ENCODE results near the gene SCAPER. TPM values are rescaled to one million over a fixed set of nuclear protein-coding genes. Genes with fewer than 3 reads are reported as not detected.

SCAPER gene
- total RNA-seq, 3 donors from 2014 or later, result 19.5 to 49.8 (median 28.5) TPM

DNA sequence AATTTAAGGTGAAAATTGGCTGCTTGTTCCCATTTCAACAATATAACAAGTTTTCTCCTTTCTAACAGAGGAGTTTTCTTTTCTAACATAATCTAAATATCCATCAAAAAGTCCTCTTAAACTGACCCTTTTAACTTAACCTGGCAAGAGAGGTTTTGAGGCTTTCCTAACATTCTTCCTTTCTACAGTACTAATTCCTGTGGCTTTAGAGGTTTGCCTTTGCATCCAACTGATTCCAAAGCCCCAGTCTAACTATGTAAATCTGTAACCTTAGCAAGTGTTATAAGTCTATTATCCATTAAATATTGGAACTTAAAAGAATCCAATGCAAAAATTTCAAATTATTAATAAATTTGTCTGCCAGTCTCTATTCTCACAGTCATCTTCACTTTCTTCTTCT, 434.4 kb downstream of the SCAPER start:
- Histone ChIP-seq H3K27ac (no peak overlapping the region), H3K9me3 (no peaks in the 10 kb centered on the region), H3K4me3 (no peak overlapping the region), H3K27me3 (no peaks in the 10 kb centered on the region), H3K36me3 (no peaks in the 10 kb centered on the region), H3K4me1 (no peaks in the 10 kb centered on the region)
- no peak for DNase-seq (ENCODE audit: low spot score in 2 of 2)
- TF ChIP-seq CTCF (IDR thresholded peaks at IDR 0.05) (no peak), POLR2AphosphoS5 (IDR thresholded peaks at IDR 0.05) (no peak), POLR2A (IDR thresholded peaks at IDR 0.05) (no peak)
- intact Hi-C loops (cut with DNase I; ENCODE audit: low total_unique reads), result no loop called here

- H3K9me3 ChIP-seq, result no peaks in the 10 kb centered on the region
- H3K27me3 ChIP-seq, result no peaks in the 10 kb centered on the region
- H3K27ac ChIP-seq, result no peak overlapping the region
- intact Hi-C loops (cut with DNase I; ENCODE audit: low total_unique reads), result no loop called here
- TF ChIP-seq POLR2AphosphoS5 (IDR thresholded peaks at IDR 0.05), result no peak
- no peak for TF ChIP-seq POLR2A (IDR thresholded peaks at IDR 0.05)
- no peak for TF ChIP-seq CTCF (IDR thresholded peaks at IDR 0.05)
- no peak for DNase-seq (ENCODE audit: low spot score in 2 of 2)
- no peak overlapping the region for H3K4me3 ChIP-seq
- H3K36me3 ChIP-seq, result no peaks in the 10 kb centered on the region
- H3K4me1 ChIP-seq, result no peaks in the 10 kb centered on the region
Measured at GRCh38 chr15:76468722-76469121, 436.4 kb downstream of the SCAPER start.

- Histone ChIP-seq H3K27ac (no peak overlapping the region), H3K9me3 (no peaks in the 10 kb centered on the region), H3K36me3 (no peaks in the 10 kb centered on the region), H3K4me1 (no peaks in the 10 kb centered on the region), H3K27me3 (no peaks in the 10 kb centered on the region), H3K4me3 (no peak overlapping the region)
- TF ChIP-seq POLR2AphosphoS5 (IDR thresholded peaks at IDR 0.05), result no peak
- TF ChIP-seq POLR2A (IDR thresholded peaks at IDR 0.05), result no peak
- TF ChIP-seq CTCF (IDR thresholded peaks at IDR 0.05), result no peak
- intact Hi-C loops (cut with DNase I; ENCODE audit: low total_unique reads), result no loop called here
- no peak for DNase-seq (ENCODE audit: low spot score in 2 of 2)
Measured at GRCh38 chr15:76467136-76467535, 438.0 kb downstream of the SCAPER start.

GRCh38 chr15:76465728-76466127, 439.4 kb downstream of the SCAPER start:
- no peak for DNase-seq (ENCODE audit: low spot score in 2 of 2)
- Histone ChIP-seq H3K36me3 (no peaks in the 10 kb centered on the region), H3K27me3 (no peaks in the 10 kb centered on the region), H3K4me1 (no peaks in the 10 kb centered on the region), H3K9me3 (no peaks in the 10 kb centered on the region), H3K4me3 (no peak overlapping the region), H3K27ac (no peak overlapping the region)
- intact Hi-C loops (cut with DNase I; ENCODE audit: low total_unique reads), result no loop called here
- TF ChIP-seq POLR2AphosphoS5 (IDR thresholded peaks at IDR 0.05), result no peak
- no peak for TF ChIP-seq CTCF (IDR thresholded peaks at IDR 0.05)
- TF ChIP-seq POLR2A (IDR thresholded peaks at IDR 0.05), result no peak

- no peak for DNase-seq (ENCODE audit: low spot score in 2 of 2)
- no peaks in the 10 kb centered on the region for H3K27me3 ChIP-seq
- intact Hi-C loops (cut with DNase I; ENCODE audit: low total_unique reads), result no loop called here
- no peak overlapping the region for H3K4me3 ChIP-seq
- peaks cover 0 to 7% of the 10 kb centered on the region in 2 donors for H3K9me3 ChIP-seq
- H3K4me1 ChIP-seq, result no peaks in the 10 kb centered on the region
- H3K27ac ChIP-seq, result no peak overlapping the region
- TF ChIP-seq CTCF (IDR thresholded peaks at IDR 0.05), result no peak
- TF ChIP-seq POLR2A (IDR thresholded peaks at IDR 0.05), result no peak
- TF ChIP-seq POLR2AphosphoS5 (IDR thresholded peaks at IDR 0.05), result no peak
- no peaks in the 10 kb centered on the region for H3K36me3 ChIP-seq
Measured at GRCh38 chr15:76464247-76464646, 440.9 kb downstream of the SCAPER start.

Data from breast epithelium (tissue), 4 donors.